ENCODE data around the gene GABRQ.
A peak's percentile ranks its signal among the peaks of the same experiment; 100 is the strongest.

GABRQ gene

GRCh38 chrX:152640034-152640818 lies 2.5 kb downstream of the GABRQ start:
- no CpG with 5 or more reads among the region's 18 CpGs for WGBS (ENCODE audit: extremely low coverage, insufficient coverage, low lambda C conversion rate)
- Histone ChIP-seq H3K4ac (ENCODE audit: low read depth, low read length) (no peak overlapping the region), H2BK120ac (ENCODE audit: low read depth, low read length) (no peak overlapping the region), H3K4me2 (ENCODE audit: low read length) (no peak overlapping the region), H4K5ac (ENCODE audit: low read length) (no peak overlapping the region), H4K8ac (ENCODE audit: low read depth, low read length) (no peak overlapping the region), H3K23ac (ENCODE audit: low read length) (no peak overlapping the region), H3K79me2 (ENCODE audit: control insufficient read depth, insufficient read depth, low read length) (no peaks in the 10 kb centered on the region), H3K9ac (ENCODE audit: low read length) (no peak overlapping the region), H3K79me1 (ENCODE audit: low read length) (no peaks in the 10 kb centered on the region), H2AK5ac (ENCODE audit: low read length) (no peak overlapping the region), H3K4me3 (ENCODE audit: low read length) (no peak overlapping the region), H3K27ac (ENCODE audit: low read depth, low read length) (no peak overlapping the region), H3K36me3 (ENCODE audit: control insufficient read depth, insufficient read depth, low read length) (no peaks in the 10 kb centered on the region), H3K56ac (ENCODE audit: low read length) (no peak overlapping the region), H2BK15ac (replicated peaks; ENCODE audit: low read depth) (no peak overlapping the region), H3K27me3 (ENCODE audit: insufficient read depth, low read length, poor library complexity) (no peaks in the 10 kb centered on the region), H3K18ac (ENCODE audit: low read length) (no peak overlapping the region), H3K4me1 (ENCODE audit: control insufficient read depth, low read depth, low read length) (no peaks in the 10 kb centered on the region), H2BK5ac (ENCODE audit: low read length) (no peak overlapping the region)
- no peak for DNase-seq

- H3K4me3 ChIP-seq (ENCODE audit: low read length): no peak overlapping the region
- no peak overlapping the region for H2BK5ac ChIP-seq (ENCODE audit: low read length)
- H3K79me1 ChIP-seq (ENCODE audit: low read length): no peaks in the 10 kb centered on the region
- DNase-seq: peak; percentile 40
- H3K9ac ChIP-seq (ENCODE audit: low read length): no peak overlapping the region
- no peaks in the 10 kb centered on the region for H3K36me3 ChIP-seq (ENCODE audit: control insufficient read depth, insufficient read depth, low read length)
- no CpG with 5 or more reads among the region's 10 CpGs for WGBS (ENCODE audit: extremely low coverage, insufficient coverage, low lambda C conversion rate)
- no peak overlapping the region for H2AK5ac ChIP-seq (ENCODE audit: low read length)
- H4K5ac ChIP-seq (ENCODE audit: low read length): no peak overlapping the region
- H3K4me2 ChIP-seq (ENCODE audit: low read length): no peak overlapping the region
- no peak overlapping the region for H3K23ac ChIP-seq (ENCODE audit: low read length)
- no peak overlapping the region for H4K8ac ChIP-seq (ENCODE audit: low read depth, low read length)
- peak overlapping the region; percentile 25 for H3K56ac ChIP-seq (ENCODE audit: low read length)
- H3K27me3 ChIP-seq (ENCODE audit: insufficient read depth, low read length, poor library complexity): no peaks in the 10 kb centered on the region
- no peaks in the 10 kb centered on the region for H3K4me1 ChIP-seq (ENCODE audit: control insufficient read depth, low read depth, low read length)
- H3K27ac ChIP-seq (ENCODE audit: low read depth, low read length): no peak overlapping the region
- H2BK120ac ChIP-seq (ENCODE audit: low read depth, low read length): no peak overlapping the region
- no peak overlapping the region for H3K4ac ChIP-seq (ENCODE audit: low read depth, low read length)
- H2BK15ac ChIP-seq (replicated peaks; ENCODE audit: low read depth): no peak overlapping the region
- H3K18ac ChIP-seq (ENCODE audit: low read length): no peak overlapping the region
- H3K79me2 ChIP-seq (ENCODE audit: control insufficient read depth, insufficient read depth, low read length): no peaks in the 10 kb centered on the region
Measured at GRCh38 chrX:152641256-152641875, 3.7 kb downstream of the GABRQ start.

GRCh38 chrX:152641996-152642395 lies 4.3 kb downstream of the GABRQ start:
- no peaks in the 10 kb centered on the region for H3K4me1 ChIP-seq (ENCODE audit: control insufficient read depth, low read depth, low read length)
- no peak overlapping the region for H3K4me2 ChIP-seq (ENCODE audit: low read length)
- no peak overlapping the region for H2BK5ac ChIP-seq (ENCODE audit: low read length)
- no peaks in the 10 kb centered on the region for H3K79me1 ChIP-seq (ENCODE audit: low read length)
- no peak overlapping the region for H2AK5ac ChIP-seq (ENCODE audit: low read length)
- H3K23ac ChIP-seq (ENCODE audit: low read length): no peak overlapping the region
- no peak overlapping the region for H3K4ac ChIP-seq (ENCODE audit: low read depth, low read length)
- no peak overlapping the region for H2BK120ac ChIP-seq (ENCODE audit: low read depth, low read length)
- no peak overlapping the region for H3K27ac ChIP-seq (ENCODE audit: low read depth, low read length)
- no peak overlapping the region for H3K9ac ChIP-seq (ENCODE audit: low read length)
- H3K4me3 ChIP-seq (ENCODE audit: low read length): no peak overlapping the region
- WGBS (ENCODE audit: extremely low coverage, insufficient coverage, low lambda C conversion rate): no CpG with 5 or more reads among the region's 6 CpGs
- no peaks in the 10 kb centered on the region for H3K36me3 ChIP-seq (ENCODE audit: control insufficient read depth, insufficient read depth, low read length)
- no peak overlapping the region for H4K8ac ChIP-seq (ENCODE audit: low read depth, low read length)
- no peak overlapping the region for H3K18ac ChIP-seq (ENCODE audit: low read length)
- no peaks in the 10 kb centered on the region for H3K27me3 ChIP-seq (ENCODE audit: insufficient read depth, low read length, poor library complexity)
- no peak overlapping the region for H3K56ac ChIP-seq (ENCODE audit: low read length)
- H2BK15ac ChIP-seq (replicated peaks; ENCODE audit: low read depth): no peak overlapping the region
- peak; percentile 60 for DNase-seq
- H4K5ac ChIP-seq (ENCODE audit: low read length): no peak overlapping the region
- no peaks in the 10 kb centered on the region for H3K79me2 ChIP-seq (ENCODE audit: control insufficient read depth, insufficient read depth, low read length)

- H2BK120ac ChIP-seq (ENCODE audit: low read depth, low read length): no peak overlapping the region
- H3K4me1 ChIP-seq (ENCODE audit: control insufficient read depth, low read depth, low read length): no peaks in the 10 kb centered on the region
- no peak overlapping the region for H3K4me2 ChIP-seq (ENCODE audit: low read length)
- H3K79me2 ChIP-seq (ENCODE audit: control insufficient read depth, insufficient read depth, low read length): no peaks in the 10 kb centered on the region
- no peak overlapping the region for H3K56ac ChIP-seq (ENCODE audit: low read length)
- H3K9ac ChIP-seq (ENCODE audit: low read length): no peak overlapping the region
- no peak for DNase-seq
- no peak overlapping the region for H3K18ac ChIP-seq (ENCODE audit: low read length)
- H2BK15ac ChIP-seq (replicated peaks; ENCODE audit: low read depth): no peak overlapping the region
- no peaks in the 10 kb centered on the region for H3K27me3 ChIP-seq (ENCODE audit: insufficient read depth, low read length, poor library complexity)
- no peak overlapping the region for H2AK5ac ChIP-seq (ENCODE audit: low read length)
- H3K23ac ChIP-seq (ENCODE audit: low read length): no peak overlapping the region
- no peak overlapping the region for H2BK5ac ChIP-seq (ENCODE audit: low read length)
- no peak overlapping the region for H4K5ac ChIP-seq (ENCODE audit: low read length)
- WGBS (ENCODE audit: extremely low coverage, insufficient coverage, low lambda C conversion rate): no CpG with 5 or more reads among the region's 11 CpGs
- H4K8ac ChIP-seq (ENCODE audit: low read depth, low read length): no peak overlapping the region
- H3K4me3 ChIP-seq (ENCODE audit: low read length): no peak overlapping the region
- no peak overlapping the region for H3K4ac ChIP-seq (ENCODE audit: low read depth, low read length)
- no peak overlapping the region for H3K27ac ChIP-seq (ENCODE audit: low read depth, low read length)
- no peaks in the 10 kb centered on the region for H3K79me1 ChIP-seq (ENCODE audit: low read length)
- no peaks in the 10 kb centered on the region for H3K36me3 ChIP-seq (ENCODE audit: control insufficient read depth, insufficient read depth, low read length)
Measured at GRCh38 chrX:152642931-152643564, 5.4 kb downstream of the GABRQ start.

GRCh38 chrX:152646961-152647360 lies 9.3 kb downstream of the GABRQ start:
- Histone ChIP-seq H4K8ac (ENCODE audit: low read depth, low read length) (no peak overlapping the region), H3K4me3 (ENCODE audit: low read length) (no peak overlapping the region), H3K23ac (ENCODE audit: low read length) (no peak overlapping the region), H3K36me3 (ENCODE audit: control insufficient read depth, insufficient read depth, low read length) (no peaks in the 10 kb centered on the region), H3K9ac (ENCODE audit: low read length) (no peak overlapping the region), H3K4ac (ENCODE audit: low read depth, low read length) (no peak overlapping the region), H3K27ac (ENCODE audit: low read depth, low read length) (no peak overlapping the region), H2BK5ac (ENCODE audit: low read length) (no peak overlapping the region), H3K56ac (ENCODE audit: low read length) (no peak overlapping the region), H3K79me2 (ENCODE audit: control insufficient read depth, insufficient read depth, low read length) (no peaks in the 10 kb centered on the region), H2AK5ac (ENCODE audit: low read length) (no peak overlapping the region), H3K4me2 (ENCODE audit: low read length) (no peak overlapping the region), H3K27me3 (ENCODE audit: insufficient read depth, low read length, poor library complexity) (no peaks in the 10 kb centered on the region), H3K4me1 (ENCODE audit: control insufficient read depth, low read depth, low read length) (no peaks in the 10 kb centered on the region), H4K5ac (ENCODE audit: low read length) (no peak overlapping the region), H2BK120ac (ENCODE audit: low read depth, low read length) (no peak overlapping the region), H2BK15ac (replicated peaks; ENCODE audit: low read depth) (no peak overlapping the region), H3K18ac (ENCODE audit: low read length) (no peak overlapping the region), H3K79me1 (ENCODE audit: low read length) (no peaks in the 10 kb centered on the region)
- DNase-seq: no peak
- no CpG with 5 or more reads among the region's 12 CpGs for WGBS (ENCODE audit: extremely low coverage, insufficient coverage, low lambda C conversion rate)

Data from mesendoderm (in vitro differentiated cells).